Measurements from ENCODE around the gene ACTL10.
"Not testable (repeated sequence)": the region's sequence is repeated elsewhere in the genome, so short reads cannot be mapped to it uniquely, and the experiment has no call there.

DNA sequence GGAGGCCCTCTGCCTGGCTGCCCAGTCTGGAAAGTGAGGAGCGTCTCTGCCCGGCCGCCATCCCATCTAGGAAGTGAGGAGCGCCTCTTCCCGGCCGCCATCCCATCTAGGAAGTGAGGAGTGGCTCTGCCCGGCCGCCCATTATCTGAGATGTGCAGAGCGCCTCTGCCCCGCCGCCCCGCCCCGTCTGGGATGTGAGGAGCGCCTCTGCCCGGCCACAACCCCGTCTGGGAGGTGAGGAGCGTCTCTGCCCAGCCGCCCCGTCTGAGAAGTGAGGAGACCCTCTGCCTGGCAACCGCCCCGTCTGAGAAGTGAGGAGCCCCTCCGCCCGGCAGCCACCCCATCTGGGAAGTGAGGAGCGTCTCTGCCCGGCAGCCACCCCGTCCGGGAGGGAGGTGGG lies 32.2 kb downstream of the ACTL10 start:
- not testable (repeated sequence) for TF ChIP-seq CTCF (IDR thresholded peaks at IDR 0.05; ENCODE audit: insufficient read depth, low read depth, low read length); EZH2 (IDR thresholded peaks at IDR 0.05; ENCODE audit: insufficient read depth, low read length)

All from astrocyte (in vitro differentiated cells and primary cell).